GM03348 (cell line): Measurements from ENCODE around the gene VAMP2.

Experiments
- DNase-seq: peaks from one replicate; pipeline ENCODE4 v3.0.0; 2012; ENCODE audit warnings: low spot score

The VAMP2 gene

DNA sequence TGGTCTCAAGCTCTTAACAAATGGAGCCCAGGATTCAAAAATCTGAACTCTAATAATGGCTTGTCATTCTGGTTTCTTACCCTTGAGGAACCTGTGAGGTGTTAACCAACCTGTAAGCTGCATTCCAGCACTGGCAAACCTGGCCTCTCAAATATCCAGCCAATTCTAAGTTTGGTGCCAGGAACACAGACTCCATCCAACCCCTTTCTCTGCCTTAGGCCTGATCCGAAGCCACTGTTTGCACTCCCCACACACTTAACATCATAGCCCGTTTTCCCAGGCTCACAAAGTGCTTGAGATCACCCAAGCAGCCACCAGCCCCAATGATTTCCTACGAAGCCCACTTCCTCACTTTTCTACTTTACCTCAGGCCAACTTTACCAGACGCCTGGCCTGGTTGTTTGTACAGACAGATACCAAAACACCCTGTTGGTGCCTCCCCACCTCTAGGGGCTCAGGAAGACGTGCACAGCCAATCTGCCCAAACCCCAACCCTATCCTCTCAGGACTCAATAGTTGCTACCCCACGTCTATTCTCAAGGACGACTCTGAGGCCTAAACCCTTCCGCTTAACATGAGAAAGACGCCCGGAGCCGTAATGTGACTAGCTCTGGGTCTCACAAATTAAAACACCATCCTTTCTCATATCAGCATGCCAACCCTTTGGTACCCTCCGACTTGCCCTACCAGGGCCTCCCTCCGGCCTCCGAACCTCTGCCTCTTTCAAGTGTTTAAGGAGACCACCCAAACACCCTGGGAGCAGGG, 7.3 kb downstream of the VAMP2 start:
- no peak for DNase-seq

DNA sequence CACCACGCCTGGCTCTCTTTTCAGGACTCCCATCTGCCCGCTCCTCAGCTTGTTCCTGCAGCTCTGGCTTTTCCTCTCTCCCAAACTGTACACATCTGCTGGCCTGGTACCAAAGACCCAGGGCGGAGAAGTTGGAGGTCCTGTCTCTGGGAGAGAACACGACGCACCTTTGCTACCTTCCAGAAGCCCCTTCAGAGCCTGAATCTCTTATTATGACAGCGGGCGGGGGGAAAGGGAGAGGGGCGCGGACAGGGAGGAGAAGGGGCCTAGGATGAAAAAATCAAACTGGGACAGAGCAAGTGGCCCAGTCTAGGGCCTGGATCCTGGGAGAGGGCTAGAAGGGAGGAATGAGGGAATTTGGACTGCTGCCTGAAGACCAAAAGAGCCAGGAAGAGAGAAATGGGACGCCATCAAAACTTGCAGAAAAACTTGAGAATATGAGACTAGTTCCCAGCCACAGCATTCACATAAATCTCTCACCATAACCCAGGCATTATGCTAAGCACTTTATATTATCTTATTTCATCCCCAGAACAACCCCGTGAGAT, 8.1 kb downstream of the VAMP2 start:
- DNase-seq = no peak

DNA sequence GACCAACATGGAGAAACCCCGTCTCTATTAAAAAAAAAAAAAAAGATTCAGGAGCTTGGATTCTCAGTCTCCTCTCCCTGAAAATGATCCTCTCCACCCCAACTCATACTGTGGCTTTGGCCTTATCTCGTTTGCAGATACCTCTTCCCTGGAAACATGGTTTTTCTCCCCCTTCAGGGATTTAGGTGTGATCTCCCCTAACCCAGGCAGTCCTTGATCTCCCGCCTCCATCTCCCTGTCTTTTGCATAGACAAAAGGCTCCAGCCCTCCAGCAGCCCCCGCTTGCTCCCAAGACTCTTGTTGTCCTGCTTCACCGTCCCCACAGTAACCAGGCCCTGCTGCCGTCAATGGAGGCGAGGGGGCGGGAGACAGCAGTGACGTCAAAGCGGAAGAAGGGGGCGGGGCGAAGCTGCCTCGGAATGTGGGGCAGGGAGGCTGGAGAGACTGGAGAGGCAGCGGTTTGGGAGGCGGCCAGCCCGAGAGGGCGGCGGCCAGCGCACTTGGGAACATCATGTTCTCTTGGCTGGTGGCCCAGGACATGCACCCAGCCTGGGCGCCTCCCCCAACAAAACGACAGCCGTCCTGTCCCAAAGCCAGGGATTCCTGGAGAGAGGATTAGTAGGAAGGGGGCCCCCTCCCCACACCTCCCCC, 8.7 kb downstream of the VAMP2 start:
- DNase-seq = peak; percentile 93

DNA sequence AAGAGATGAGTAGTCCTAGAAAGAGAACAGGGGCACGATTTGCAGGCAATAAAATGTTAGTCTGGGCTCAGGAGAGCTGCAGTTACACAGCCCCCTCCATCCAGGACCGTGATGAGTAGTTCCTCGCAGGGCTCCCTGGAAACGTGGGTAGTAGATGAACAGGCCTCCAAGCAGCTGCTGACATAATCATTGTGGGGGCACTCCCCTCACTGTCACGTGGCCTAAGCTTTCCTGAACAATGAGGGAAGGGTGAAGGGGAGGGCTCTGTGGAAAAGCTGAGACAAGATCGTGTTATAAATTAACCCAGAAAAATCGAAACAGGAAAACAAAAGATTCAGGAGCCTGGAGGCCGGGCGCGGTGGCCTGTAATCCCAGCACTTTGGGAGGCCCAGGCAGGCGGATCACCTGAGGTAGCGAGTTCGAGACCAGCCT, 9.2 kb downstream of the VAMP2 start:
- DNase-seq = peak; percentile 83

DNA sequence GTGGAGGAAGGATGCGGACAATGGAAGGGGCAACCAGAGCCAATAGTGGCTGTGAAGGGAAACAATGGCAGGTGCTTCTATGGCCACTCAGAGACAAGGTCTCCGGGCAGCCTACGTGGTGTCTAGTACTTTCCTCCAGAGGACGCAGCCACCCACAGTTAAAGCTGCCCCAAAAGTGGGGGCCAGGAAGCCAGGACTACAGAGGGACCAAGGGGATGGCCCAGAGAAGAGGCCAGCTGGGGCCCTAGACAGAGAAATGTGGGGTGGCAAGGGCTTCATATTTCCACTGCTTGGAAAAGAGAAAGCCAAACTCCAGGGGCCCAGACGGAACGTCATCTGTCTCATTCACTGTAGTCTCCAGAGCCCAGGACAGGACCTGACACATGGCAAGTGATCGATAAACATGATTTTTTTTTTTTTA, 9.7 kb downstream of the VAMP2 start:
- DNase-seq = no peak

DNA sequence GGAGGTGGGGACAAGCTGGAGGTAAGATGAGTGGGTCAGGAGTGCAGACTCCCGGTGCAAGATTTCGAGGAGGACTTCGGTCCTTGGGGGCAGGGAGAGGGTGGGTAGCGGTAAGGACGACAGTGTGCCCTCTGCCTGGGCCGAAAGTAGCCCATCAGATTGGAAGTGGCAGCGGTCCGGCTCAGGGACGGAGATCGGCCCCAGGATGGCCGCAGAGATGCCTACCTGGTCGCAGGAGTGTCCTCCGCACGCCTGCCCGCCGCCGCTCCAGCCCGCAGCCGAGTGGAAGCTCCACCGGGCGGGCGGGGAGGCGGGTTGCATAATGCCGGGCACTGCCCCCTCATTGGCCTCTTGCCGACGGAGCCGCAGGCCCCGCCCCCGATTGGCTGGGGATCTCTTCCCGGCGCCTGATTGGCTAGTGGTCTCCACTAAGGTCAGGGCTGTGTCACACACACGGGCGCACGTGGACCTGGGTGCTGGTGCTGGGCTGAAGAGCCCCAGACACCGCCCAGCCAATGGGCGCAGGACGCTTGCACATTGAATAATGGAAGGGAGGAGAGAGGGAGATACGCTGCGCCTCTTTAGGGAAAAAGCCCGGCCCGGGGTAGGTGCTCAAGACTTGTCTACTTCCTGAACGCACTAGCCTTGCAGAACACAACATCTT, 10.5 kb downstream of the VAMP2 start, which contains the start of gene PER1:
Gene PER1 (minus strand): TSS at position 293 of the 664 bp plus-strand sequence. CDS start 1,698 bp downstream, outside the sequence.
- DNase-seq = peak; percentile 96

DNA sequence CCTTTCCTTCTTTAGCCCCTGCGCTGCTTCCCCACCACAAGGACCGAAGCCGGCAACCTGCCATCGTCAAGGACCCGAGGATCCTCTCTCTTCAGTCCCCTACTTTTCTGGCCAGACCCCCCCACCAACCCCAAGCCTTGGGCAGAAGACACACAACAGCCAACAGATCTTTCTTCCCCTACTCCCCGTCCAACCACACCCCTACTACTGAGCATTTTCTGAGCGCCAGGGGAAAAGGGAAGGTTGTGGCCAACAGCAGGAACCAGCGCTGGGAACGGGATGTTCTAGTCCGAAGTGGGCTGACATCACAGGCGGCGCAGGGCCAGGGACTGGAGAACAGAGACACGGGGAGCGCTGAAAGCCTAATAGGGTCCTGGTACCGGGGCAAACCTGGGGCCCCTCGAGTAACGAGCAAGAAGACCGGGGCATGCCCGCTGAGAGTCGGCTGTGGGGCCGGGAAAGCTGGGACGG, 11.1 kb downstream of the VAMP2 start:
- peak; percentile 64 for DNase-seq

DNA sequence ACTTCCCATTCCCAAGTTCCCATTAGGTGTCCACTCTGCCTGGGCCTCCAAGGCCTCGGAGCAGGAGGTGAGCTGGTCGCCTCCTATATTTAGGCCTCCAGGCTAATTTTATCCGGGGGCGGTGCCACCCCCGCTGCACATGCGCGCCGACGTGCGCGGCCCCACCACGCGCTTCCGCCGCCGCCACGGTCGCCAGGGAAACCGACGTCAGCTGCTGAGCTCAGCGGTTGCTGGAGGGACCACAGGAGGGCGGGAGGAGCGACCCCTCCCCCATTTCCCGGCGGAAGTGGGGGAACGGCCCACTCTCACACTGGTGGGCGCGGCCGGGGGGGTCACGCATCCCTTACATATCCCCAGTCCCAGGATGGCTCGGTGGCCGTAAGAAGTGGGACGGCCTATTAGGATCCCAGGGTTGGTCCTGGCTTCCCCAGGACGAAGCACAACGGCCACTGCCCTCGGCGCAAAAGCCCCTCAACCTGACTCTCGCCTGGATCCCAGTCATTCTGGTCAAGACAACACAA, 11.6 kb downstream of the VAMP2 start:
- peak; percentile 90 for DNase-seq

DNA sequence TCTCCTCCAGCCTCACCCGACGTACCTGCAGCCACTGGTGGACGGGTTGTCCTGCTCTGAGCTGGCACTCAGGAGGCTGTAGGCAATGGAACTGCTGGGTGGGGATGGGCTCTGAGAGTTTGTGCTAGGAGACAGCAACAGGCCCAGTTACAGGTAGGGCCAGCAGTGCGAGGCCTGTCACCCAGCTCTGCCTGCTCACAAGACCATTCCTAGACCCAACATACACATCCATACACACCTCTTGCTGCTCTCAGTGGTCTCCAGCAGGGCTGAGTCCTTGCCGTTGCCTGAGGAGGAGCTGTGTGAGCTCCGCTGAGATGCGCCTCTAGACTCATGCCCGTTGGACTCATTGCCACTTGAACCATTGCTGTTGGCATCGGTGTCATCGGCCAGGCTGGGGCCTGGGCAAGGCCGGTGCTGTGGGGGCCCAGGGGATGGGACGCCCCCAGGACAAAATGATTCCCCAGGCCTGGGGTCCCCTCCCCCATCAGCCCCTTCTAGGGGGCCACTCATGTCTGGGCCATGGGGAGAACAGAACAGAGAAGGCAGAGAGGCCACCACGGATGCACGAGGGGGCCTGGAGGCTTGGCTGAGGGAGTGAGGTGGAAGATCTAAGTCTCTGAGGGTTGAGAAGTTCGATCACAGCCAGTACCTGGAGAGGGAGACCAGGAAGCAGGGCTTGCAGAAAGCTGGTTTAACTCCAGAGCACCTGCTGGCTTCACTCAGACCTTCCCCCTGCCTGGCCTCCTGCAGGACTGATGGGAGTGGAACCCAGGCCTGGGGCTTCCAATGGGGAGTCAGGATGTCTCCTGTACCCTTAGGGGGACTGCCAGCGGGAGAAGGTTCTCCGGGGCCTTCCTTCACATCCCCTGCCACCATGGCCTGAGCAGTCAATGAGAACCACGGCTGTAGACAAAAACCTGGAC, 12.3 kb downstream of the VAMP2 start:
- no peak for DNase-seq

DNA sequence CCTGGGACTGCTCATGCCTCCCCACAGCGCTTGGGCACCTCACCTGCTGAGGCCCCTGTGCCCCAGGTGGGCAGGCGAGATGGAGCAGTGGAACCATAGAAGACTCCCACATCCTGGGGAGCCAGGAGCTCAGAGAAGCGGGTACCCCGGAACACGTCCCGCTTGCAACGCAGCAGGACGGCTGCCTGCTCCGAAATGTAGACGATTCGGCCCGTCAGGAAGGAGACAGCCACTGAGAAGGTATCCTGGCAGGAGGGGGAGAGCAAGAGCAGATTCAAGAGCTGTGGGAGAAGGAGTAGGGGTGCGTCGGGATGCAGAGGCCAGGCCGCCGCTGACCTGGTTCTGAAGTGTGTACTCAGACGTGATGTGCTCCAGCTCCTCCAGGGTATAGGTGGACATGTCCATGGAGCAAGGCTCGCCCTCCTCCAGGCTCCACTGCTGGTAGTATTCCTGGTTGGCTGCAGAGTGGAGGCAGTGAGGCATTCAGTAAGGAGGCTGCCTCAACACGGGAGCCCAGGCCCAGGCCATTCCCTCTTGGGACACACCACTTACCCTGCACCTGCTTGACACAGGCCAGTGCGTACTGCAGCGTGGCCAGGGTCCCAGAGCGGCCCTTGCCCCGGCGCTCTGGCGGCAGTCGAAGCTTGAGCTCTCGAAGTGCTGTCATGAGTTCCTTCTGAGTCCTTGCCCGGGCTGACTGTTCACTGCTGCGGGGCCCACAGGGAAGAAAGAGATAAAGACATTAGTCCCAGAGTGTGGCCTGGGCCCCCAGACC, 13.1 kb downstream of the VAMP2 start:
- no peak for DNase-seq

DNA sequence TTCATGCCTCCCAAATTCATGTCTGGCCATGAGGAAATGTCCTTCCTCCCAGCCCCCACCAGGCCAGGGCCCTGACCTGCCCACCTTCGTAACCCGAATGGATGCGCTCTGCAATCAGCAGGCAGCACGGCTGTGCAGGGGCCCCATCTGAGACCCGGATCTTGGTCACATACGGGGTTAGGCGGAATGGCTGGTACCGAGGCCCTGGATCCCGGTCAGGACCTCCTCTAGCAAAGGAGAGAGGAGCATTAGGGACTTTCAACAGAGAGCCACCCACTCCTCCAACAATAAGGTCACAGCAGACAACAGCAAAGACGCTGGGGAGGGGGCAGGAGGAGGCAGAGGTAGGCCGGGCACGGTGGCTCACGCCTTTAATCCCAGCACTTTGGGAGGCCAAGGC, 14.2 kb downstream of the VAMP2 start:
- DNase-seq = no peak

DNA sequence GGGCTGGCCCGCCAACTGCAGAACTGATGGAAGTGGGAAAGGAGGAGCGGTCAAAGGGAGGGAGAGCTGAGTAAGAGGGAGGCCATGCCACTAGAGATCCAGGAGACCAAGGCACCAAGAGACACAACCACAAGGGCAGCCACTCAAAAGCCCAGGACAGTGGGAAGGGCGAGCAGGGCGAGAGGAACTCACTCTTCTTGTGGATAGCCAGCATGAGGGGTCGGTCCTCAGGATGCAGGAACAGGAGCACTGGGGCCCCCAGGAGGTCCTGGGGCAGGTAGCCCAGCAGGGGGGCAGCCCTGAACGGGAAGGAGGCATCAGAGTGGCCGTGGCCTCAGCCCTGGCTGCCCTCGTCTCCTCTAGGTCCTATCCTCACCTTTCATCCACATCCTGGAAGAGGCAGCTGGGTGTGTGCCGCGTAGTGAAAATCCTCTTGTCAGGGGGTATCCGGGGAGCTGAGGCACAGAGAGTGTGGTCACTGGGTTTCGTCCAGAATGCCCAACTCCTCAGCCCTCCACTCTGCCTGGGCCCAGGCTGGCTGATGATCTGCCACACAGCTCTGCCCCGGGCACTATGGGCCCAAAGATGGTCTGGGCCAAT, 14.8 kb downstream of the VAMP2 start:
- DNase-seq = no peak

DNA sequence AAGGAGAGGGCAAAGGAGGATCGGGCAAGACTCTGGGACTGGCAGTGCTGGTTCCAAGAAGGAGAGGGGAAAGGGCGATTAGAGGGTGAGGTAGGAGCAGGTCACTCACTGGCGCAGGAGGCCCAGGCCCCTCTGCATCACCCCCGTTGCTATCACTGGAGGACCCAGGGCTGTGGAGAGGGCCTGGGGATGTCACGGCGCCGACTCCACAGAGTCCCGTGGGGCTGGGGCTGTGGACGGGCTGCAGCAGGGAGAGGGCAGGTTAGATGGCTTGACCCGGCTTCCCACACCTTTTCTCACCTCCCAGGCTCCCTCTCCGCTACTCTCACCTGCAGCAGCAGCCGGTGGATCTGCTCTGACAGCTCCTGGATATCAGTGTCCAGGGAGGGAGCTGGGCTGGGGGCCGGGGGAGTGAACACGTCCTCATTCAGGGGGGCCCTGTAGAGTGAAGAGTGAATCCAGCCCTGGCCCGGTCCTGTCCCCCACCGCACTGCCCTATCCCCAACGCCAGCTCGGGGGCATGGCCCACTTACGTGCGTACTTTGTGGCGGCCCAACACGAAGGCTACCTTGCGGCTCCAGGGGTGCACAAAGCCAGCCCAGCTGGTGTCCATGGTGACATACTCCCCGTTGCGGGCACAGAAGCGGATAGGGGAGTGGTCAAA, 15.5 kb downstream of the VAMP2 start:
- DNase-seq = no peak

DNA sequence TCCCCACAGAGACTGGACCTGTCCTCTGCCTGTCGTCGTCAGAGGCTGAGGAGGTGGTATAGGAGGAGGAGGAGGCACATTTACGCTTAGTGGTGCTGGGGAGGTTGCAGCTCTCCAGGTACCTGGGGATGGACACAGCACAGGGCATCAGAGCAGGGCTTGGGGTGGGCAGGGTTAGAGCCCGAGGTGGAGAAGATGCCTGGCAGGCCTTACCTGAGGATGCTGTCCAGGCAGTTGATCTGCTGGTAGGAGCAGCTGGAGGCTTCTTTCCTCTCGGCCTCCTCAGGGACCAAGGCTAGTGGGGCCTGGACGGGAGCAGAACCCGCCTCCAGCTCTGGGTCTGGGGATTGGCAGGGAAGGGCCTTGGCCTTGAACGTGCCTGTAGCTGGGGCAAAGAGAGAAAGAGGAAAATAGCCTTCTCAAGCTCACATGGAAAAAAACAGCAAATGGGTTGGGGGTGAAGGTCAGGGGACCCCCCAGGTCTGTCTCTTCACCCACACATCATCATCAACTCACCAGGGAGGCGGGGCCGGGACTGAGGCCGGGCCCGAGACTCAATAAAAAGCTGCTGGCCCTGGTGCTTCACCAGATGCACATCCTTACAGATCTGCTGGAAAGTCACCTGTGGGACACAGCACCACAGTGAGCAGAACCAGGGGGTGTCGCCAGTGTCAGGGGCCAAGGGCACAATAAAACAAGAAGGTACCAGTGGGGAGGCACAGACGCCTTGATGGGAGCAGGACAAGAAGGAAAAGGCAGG, 16.2 kb downstream of the VAMP2 start:
- DNase-seq = no peak

DNA sequence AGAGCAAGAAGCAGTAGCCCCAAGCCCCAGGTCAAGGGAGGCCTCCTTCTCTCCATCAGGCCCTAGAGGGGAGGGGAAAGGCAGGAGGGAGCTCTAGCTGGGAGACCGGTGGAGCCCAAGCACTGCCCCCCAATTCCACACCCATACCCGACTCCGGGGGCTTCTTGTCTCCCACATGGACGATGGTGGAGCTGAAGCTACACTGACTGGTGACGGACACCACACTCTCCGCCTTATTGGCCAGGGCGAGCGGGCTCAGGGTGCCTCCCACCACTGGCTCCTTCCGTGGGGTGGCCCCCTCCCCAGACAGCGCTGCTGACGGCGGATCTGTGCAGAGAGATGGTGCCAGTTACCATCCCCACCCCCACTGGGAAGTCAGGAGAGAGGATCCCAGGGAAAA, 16.9 kb downstream of the VAMP2 start:
- no peak for DNase-seq

DNA sequence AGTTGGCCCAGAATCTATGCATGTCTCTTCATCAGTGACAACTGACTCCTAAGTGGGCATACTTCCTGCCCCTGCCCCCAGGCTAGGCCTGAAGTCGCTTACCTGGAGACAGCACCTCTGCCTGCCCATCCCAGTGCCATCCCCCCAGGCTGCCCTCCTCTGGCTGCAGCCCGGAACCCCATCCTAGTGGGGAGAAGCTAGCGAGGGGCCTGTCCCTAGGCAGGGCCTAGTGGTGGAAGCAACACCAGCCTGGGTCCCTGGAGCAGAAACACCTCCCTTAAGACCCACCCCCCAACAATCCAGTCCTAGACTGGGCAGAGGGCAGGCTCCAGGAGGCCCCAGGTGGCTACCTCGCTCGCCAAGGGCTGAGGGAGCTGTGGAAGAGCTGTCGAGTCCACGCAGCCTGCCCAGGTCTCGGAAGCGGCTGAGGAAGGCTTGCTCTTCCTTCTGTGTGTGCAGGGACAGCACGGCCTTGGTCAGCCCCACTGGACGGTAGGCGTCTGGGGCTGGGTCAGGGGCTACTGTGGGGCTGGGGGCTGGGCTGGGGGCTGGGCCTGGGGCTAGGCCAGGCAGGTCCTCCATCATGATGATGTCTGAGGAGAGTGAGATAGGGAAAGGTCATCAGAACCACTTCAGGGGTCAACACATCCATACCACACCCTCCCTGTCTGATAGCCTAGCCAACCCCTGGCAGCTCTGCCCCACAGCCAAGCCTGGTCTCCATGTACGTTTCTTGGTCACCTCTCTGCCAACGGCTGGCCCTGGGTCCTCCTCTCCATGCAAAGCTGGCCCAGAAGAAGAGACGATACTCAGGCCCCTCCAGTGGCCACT, 18.1 kb downstream of the VAMP2 start:
- DNase-seq = no peak

DNA sequence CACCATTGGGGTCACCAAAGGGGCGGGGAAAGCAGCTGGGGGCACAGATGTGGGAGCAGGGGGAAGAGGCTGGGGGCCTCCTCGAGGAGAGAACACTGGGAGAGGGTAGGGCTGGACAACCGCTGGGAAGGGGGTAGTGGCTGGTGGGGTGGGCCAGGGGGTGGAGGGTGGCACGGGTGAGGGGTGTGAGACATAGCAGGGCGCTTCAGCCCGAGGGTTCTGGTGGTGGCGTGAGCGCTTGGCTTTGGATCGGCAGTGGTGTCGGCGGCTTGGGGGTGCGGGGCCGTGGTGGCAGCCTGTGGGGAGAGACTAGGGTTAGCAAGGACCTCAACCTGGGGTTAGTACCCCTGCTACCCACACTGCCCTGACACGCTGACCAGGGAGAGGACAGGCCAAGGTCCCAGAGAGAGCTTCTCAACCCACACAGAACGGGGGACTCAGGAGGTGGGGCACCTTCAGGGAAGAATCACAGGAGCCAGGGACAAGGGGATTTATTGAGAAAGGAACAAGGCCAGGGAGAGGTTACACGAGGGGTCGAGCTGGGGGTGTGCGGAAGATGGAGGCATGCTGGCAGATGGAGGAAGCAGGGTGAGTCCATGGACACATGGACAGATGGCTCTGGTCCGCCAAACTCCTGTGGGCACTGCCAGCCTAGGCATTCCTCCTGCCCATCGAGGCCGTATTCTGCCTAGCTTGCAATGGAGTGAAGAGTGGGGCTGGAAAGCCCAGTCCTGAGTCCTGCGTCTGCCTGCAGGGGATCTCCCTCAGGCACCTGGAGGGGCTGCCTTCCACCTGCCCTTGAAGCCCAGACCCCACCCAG, 19.0 kb downstream of the VAMP2 start:
- DNase-seq = no peak
